Activated naive CD4-positive, alpha-beta T cell (primary cell): ENCODE measurements around the gene CYP1A2.

Source experiments
- DNase-seq, 4 experiments: peaks; one replicate each; lab custom pipeline; 2025; lab: John Stamatoyannopoulos, UW

CYP1A2 gene

GRCh38 chr15:74788683-74789151 lies 40.1 kb downstream of the CYP1A2 start:
- DNase-seq: peak in 1 of 4 experiments; percentile 29

DNA sequence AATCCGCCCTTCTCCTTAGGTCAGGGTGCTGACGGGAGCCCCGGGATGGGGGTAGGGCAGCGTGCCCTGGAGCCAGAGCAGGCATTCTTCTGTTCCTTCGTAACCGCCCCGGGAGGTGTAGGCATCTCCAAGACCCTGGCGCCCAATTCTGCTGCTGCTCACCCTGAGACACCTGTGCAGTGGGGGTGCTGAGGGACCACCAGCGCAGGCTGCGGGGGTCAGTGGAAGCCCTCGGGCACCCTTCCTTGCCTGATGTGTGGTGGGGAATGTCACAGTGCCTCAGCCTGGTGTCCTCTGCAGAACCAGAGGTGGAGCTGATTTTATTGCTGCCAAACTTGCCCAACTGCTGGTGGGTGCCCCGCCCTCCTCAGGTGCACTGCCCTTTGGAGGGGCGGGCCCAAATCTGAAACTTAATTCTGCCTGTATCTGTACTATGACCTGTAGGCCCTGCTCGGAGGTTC lies 40.6 kb downstream of the CYP1A2 start:
- DNase-seq: no peak

- DNase-seq: no peak
These were observed 41.1 kb downstream of the CYP1A2 start for GRCh38 chr15:74789741-74790079.

GRCh38 chr15:74790080-74790916 lies 41.7 kb downstream of the CYP1A2 start:
- DNase-seq: no peak

- no peak for DNase-seq
These were observed 42.4 kb downstream of the CYP1A2 start for GRCh38 chr15:74791007-74791406.

GRCh38 chr15:74791667-74792066 lies 43.0 kb downstream of the CYP1A2 start:
- DNase-seq: no peak

DNA sequence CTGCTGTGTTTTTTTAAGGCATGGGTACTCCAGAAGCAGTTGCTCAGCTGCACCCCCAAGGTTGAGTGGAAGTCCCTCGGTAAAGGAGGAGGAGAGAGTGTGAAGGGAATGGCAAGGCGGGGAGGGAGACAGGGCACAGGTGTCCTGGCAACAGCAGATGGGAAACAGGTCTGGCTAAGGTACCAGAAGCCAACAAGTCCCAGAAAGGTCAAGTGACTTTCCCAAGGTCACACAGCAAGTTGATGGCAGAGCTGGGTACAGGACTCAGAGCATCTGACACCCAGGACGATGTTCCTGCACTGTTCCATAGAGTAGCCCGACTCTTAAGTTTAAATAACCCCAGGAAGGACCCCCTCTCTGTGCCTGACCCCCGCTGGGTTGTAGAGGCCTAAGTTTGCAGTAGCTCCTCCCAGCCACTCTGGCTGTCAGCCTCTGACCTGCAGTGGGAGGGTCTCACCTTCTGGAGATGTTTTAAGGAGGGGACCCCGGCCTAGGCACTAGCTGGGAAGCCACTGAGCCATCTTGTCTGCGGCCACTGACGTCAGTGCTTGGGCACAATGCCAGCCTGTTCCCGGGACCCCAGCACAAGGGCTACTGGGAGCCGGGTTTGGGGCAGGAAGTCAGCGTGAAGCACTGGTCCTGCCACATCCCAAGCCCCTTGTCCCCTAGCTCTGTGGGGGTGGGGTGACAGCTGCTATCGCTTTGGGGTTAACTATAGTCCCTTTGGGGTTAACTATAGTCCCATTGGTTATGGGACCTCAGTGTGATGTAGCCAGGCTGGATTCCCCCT lies 43.8 kb downstream of the CYP1A2 start:
- DNase-seq: no peak

- DNase-seq: peak in 3 of 4 experiments; percentile 49 to 71 (median 64)
These were observed 44.7 kb downstream of the CYP1A2 start for GRCh38 chr15:74793135-74794028.

- no peak for DNase-seq
These were observed 45.8 kb downstream of the CYP1A2 start for GRCh38 chr15:74794248-74794969.

- DNase-seq: no peak
These were observed 46.3 kb downstream of the CYP1A2 start for GRCh38 chr15:74794970-74795349.

DNA sequence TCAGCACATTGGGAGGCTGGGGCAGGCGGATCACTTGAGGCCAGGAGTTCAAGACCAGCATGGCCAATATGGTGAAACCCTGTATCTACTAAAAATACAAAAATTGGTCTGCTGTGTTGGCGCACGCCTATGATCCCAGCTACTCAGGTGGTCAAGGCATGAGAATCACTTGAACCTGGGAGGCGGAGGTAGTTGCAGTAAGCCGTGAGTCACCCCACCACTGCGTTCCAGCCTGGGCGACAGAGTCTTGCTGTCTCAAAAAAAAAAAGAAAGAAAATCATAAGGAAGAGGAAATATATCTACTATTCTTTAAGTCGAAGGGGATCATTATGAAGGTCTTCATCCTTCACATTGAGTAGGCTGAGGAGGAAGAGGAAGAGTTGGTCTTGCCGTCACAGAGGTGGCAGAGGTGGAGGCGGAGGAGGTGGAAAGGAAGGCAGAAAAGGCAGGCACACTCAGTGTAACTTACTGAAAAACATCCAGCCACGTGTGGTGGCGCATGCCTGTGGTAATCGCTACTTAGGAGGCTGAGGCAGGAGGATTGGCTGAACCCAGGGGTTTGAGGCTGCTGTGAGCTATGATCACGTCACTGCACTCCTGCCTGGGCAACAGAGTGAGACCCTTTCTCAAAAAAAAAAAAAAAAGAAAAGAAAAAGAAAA lies 47.5 kb downstream of the CYP1A2 start:
- peak in 1 of 4 experiments; percentile 26 for DNase-seq

- no peak for DNase-seq
These were observed 50.0 kb downstream of the CYP1A2 start for GRCh38 chr15:74798388-74799254.

DNA sequence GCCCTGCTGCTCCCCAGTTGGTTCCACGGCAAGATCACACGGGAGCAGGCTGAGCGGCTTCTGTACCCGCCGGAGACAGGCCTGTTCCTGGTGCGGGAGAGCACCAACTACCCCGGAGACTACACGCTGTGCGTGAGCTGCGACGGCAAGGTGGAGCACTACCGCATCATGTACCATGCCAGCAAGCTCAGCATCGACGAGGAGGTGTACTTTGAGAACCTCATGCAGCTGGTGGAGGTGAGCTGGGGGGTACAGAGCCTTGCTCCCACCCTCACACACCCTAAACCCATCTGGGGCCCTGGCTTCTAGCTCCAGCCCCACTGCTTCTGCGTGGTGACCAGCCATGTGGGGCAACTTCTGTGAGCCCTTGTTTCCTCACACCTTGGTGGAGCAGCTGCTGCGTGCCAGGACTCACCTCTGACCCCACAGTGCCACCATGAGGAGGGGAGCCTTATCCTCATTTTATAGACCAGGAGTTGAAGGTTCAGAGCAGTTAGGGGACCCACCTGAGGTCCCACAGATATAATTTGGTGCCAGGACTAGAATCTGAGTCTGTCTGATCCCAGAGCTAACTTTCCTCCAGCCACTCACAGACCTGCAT lies 50.7 kb downstream of the CYP1A2 start:
- no peak for DNase-seq

DNA sequence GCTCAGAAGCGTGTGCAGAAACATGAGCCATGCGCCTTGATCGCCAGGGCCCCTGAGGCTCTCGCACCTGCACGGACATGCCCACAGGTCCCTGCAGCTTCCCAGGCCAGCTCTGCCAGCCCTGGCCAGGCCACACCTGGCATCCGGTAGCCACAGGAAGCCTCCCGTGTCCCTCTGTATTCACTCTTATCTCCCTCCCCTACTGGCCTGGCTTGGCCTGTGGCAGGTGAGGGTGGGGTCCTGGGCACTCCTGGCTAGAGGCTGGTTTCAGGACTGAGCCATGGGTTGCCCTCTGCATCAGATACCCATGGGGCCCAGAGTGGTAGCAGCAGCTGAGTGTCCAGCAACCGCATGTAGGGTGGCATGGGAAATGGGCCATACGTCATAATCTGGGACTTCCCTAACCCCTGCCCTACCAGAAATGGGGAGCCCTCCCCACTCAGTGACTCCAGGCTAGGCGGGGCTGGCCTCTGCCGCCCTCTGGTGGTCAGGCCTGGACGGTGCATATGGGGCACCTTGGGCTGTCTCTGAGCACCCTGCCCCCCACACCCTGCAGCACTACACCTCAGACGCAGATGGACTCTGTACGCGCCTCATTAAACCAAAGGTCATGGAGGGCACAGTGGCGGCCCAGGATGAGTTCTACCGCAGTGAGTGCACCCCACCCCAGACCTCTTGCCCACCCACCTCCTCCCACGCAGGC lies 51.4 kb downstream of the CYP1A2 start:
- DNase-seq: peak; percentile 75 to 83 (median 78)

- DNase-seq: no peak
These were observed 52.0 kb downstream of the CYP1A2 start for GRCh38 chr15:74800559-74801094.

DNA sequence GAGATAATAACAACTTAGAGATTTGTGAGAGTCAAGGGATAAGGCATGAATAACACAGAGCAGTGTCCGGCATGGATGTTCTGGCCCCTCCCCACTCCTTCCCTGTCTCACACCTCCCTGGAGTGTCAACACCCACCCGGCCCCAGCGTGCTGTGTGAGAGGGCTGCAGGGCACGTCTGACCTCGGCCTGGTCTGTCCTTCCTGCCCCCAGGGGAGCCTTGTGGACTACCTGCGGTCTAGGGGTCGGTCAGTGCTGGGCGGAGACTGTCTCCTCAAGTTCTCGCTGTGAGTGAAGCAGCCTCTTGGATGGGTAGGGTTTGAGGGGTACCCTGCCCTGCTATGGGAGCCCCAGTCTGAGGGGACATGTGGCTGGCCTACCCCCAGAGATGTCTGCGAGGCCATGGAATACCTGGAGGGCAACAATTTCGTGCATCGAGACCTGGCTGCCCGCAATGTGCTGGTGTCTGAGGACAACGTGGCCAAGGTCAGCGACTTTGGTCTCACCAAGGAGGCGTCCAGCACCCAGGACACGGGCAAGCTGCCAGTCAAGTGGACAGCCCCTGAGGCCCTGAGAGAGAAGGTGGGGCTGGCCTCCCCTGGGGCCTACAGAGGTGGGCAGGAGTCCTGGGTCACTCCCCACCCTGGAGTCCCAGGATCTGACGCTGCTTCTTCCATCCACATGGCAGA lies 52.8 kb downstream of the CYP1A2 start:
- no peak for DNase-seq

DNA sequence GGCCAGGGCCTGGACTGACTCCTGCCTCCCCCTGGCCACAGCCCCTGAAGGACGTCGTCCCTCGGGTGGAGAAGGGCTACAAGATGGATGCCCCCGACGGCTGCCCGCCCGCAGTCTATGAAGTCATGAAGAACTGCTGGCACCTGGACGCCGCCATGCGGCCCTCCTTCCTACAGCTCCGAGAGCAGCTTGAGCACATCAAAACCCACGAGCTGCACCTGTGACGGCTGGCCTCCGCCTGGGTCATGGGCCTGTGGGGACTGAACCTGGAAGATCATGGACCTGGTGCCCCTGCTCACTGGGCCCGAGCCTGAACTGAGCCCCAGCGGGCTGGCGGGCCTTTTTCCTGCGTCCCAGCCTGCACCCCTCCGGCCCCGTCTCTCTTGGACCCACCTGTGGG lies 53.6 kb downstream of the CYP1A2 start:
- no peak for DNase-seq
